ENCODE data around the gene SPINK2.

Gene SPINK2

GRCh38 chr4:56821381-56822243 is at the start of gene SPINK2:
Gene SPINK2, minus strand, starts transcription at chr4:56821701. Its CDS starts 39 bp downstream, at chr4:56821662.
- peak within 1 kb of the TSS; percentile 40 for H3K4me3 ChIP-seq (ENCODE audit: low read depth, low read length)

GRCh38 chr4:56870946-56871345 is 49.4 kb upstream of the SPINK2 start:
- H3K4me3 ChIP-seq (ENCODE audit: low read depth, low read length) = no peak overlapping the region

GRCh38 chr4:56863441-56864139 is 42.1 kb upstream of the SPINK2 start:
- no peak overlapping the region for H3K4me3 ChIP-seq (ENCODE audit: low read depth, low read length)

- H3K4me3 ChIP-seq (ENCODE audit: low read depth, low read length) = no peak overlapping the region
Observed at GRCh38 chr4:56861360-56861759, 39.9 kb upstream of the SPINK2 start.

GRCh38 chr4:56860781-56861180 is 39.3 kb upstream of the SPINK2 start:
- H3K4me3 ChIP-seq (ENCODE audit: low read depth, low read length) = no peak overlapping the region

- H3K4me3 ChIP-seq (ENCODE audit: low read depth, low read length) = no peak overlapping the region
Observed at GRCh38 chr4:56859841-56860240, 38.3 kb upstream of the SPINK2 start.

DNA sequence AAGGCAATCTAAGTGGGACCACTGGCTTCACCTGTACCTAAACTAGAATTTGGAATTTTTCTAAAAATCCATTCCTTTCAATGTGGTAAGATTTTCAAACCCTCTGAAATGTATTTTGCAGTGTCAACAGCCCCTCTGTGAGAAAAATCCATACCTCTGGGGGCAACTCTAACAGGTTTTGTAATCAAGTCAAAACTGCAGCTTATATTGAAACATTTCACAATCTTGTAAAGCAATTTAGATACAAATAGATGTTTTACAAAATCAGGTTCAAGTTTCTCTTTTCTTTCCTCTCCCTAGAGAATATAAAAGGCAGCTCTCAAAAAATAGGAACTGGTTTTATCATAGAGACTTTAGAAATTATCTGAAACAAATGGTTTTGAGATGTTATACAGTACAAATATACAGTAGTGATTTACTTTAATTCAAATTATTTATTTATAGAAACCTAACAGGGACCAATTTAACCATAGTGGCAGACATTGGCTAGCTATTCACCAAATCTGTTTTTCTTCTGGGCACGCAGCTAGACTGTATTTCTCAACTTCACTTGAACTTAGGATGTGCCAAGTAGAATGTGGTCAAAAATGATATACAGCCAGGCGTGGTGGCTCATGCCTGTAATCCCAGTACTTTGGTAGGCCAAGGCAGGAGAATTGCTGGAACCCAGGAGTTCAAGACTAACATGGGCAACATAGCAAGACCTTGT is 36.3 kb upstream of the SPINK2 start:
- H3K4me3 ChIP-seq (ENCODE audit: low read depth, low read length) = no peak overlapping the region

GRCh38 chr4:56856656-56857055 is 35.2 kb upstream of the SPINK2 start:
- H3K4me3 ChIP-seq (ENCODE audit: low read depth, low read length) = no peak overlapping the region

DNA sequence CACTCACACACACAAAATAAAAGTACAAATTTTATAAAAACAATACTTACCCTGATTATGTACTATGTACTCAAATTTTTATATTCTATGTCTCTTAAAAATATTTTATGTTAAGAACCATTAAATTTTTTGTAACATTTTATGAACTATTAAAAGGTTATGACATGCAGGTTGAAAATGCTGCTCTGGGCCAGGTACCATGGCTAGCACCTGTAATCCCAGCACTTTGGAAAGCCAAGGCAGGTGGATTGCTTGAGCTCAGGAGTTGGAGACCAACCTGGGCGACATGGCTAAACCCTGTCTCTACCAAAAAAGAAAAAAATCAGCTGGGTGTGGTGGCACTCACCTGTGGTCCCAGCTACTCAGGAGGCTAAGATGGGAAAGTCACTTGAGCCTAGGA is 29.4 kb upstream of the SPINK2 start:
- no peak overlapping the region for H3K4me3 ChIP-seq (ENCODE audit: low read depth, low read length)

DNA sequence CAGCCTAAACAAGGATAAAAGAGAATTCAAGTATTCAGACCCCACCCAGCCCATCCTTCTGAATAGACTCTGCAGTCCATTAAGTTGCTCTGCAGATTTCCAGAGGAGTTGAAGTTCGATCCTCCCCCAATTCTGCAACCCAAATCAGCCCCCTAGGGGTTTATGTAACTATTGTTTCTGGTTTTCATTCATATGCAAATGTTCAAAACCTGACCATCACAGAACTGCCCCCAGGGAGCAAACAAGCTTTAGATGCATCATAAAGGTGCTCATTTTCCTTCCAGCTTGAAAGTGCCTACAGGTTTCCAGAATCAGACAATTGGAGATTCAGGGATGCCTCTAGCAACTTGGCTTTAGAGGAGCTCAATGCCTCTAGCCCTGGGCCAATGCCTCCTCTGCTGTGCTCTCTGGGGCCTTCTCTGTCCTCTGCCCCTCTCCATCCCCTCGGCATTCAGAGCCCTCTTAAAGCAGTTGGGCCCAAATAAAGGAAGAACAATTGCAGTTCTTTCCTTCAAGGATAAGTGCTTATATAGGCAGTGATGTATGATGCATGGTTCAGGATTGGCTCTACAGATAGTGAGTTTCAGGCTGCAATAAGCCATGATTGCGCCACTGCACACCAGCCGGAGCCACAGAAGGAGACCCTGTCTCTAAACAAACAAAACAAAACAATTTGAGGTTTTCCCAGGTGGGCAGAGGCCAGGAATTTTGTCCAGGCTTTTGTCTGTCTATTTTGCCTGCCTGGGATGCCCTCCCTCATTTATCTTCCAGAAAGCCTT is 23.5 kb upstream of the SPINK2 start:
- no peak overlapping the region for H3K4me3 ChIP-seq (ENCODE audit: low read depth, low read length)

- H3K4me3 ChIP-seq (ENCODE audit: low read depth, low read length) = no peak overlapping the region
Observed at GRCh38 chr4:56843421-56843899, 22.0 kb upstream of the SPINK2 start.

GRCh38 chr4:56840559-56840958 is 19.1 kb upstream of the SPINK2 start:
- H3K4me3 ChIP-seq (ENCODE audit: low read depth, low read length) = no peak overlapping the region

- no peak overlapping the region for H3K4me3 ChIP-seq (ENCODE audit: low read depth, low read length)
Observed at GRCh38 chr4:56828784-56829535, 7.5 kb upstream of the SPINK2 start.

DNA sequence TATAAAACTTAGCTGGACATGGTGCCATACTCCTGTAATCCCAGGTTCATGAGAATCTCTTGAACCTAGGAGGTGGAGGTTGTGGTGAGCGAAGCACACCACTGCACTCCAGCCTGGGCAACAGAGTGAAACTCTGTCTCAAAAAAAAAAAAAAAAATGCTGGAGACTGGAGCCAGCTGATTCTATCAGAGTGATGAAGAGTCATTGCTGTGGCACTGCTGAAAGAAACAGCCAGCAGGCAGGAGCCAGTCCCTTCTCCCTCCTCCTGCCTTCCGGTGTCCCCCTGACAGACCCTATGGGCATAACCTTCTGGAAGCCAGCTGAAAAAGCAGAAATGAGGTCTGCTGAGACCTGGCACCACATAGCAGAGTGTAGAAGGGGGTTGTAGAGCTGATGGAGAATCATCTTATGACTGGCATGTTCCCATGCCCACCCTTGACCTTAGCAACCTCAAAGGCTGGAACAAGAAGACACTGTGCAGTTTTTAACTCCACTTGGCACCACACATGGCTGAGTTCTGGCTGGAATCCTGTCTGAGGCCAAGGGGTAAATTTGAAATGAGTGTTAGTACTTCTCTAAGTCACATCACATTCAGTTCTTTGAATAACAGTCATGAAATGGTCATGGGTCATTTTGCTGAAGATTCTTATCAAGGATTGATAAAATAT is 2.6 kb upstream of the SPINK2 start:
- H3K4me3 ChIP-seq (ENCODE audit: low read depth, low read length) = no peak overlapping the region

- no peak overlapping the region for H3K4me3 ChIP-seq (ENCODE audit: low read depth, low read length)
Observed at GRCh38 chr4:56818797-56819196, 2.7 kb downstream of the SPINK2 start.

DNA sequence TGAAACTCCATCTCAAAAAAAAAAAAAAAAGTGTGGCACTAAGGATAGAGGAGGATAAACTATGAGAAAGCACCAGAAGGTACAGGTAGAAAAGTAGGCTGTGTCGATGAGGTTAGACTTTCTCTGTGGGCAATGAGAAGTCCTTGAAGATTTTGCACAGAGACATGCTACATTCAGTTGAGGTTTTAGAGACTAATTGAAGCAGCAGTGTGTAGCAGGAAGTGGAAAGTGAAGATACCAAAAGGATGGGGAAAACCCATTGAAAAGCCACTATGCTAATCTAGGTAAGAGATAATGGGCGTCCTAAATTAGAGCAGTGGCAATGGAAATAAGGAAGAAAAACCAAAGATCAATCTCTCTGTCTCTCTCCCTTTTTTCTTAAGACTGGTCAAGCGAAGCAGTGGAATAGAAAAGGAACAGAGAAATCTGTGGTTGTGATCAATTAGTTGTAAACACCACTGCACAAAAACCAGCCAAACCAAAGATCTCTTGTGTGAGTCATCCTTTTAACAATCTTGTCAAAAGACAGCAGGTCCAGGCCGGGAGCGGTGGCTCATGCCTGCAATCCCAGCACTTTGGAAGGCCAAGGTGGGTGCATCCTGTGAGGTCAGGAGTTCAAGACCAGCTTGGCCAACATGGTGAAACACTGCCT is 3.5 kb downstream of the SPINK2 start:
- no peak overlapping the region for H3K4me3 ChIP-seq (ENCODE audit: low read depth, low read length)

GRCh38 chr4:56806666-56807065 is 14.8 kb downstream of the SPINK2 start:
- no peak overlapping the region for H3K4me3 ChIP-seq (ENCODE audit: low read depth, low read length)

DNA sequence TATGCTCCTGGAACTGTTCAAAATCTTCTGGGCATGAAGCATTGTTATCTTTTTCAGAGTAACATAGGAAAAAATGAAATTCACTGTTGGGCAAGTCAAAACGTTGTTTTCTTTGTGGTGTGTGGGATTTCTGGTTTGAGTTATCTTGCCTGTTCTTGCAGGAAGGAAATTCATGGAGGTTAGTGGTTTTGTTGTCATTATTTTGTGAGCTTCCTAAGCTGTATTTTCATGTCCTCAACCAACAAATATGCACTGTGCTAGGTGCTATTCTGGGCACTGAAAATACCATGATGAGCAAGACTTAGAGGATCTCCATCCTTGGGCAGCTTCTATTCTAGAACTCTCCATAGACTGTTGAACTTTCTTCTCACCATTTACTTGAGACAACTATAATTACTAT is 16.9 kb downstream of the SPINK2 start:
- no peak overlapping the region for H3K4me3 ChIP-seq (ENCODE audit: low read depth, low read length)

DNA sequence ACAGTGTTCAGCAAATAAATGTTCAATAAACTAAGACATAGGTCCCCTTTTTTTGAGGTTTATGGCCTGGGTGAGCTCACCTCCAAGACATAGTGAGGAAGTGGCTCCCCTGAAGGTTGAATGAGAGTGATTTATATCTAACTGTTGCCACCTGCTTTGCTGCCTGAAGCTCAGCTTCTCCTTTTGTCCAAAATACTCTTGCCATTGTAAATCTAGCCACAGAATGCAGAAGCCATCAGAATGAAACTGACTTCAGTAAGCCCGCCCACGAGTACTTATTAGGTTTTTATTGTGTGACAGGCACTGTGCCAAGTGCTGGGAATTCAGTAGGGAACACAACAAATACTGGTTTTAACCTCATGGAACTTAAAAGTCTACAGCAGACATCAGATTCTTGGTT is 18.0 kb downstream of the SPINK2 start:
- H3K4me3 ChIP-seq (ENCODE audit: low read depth, low read length) = no peak overlapping the region
